IMR-90 (cell line): Measurements from ENCODE around the gene KRT73. TPM values are rescaled to one million over a fixed set of nuclear protein-coding genes. Genes with fewer than 3 reads are reported as not detected.

Source experiments
- ATAC-seq: fragments of 200-7000 bp; cut with Tn5 transposase; 2 replicates; pipeline ENCODE4 v1.9.1; 2020; ENCODE audit warnings: low read depth, mild to moderate bottlenecking, moderate library complexity
- BruUV-seq: library from RNA; stranded (reverse); fragments of 400-500 nt; replicated peaks from 2 replicates; lab custom pipeline; 2021; lab: Mats Ljungman, UMichigan
- CTCF ChIA-PET: fragments of 300-600 bp; formaldehyde crosslinking; extraction: SDS; loops from one replicate; lab custom pipeline; 2021; ENCODE audit warnings: antibody characterized with exemption; lab: Yijun Ruan, JAX
- POLR2A ChIA-PET: fragments of 300-600 bp; sonication (Branson Sonifier 250); formaldehyde crosslinking; loops from one replicate; lab custom pipeline; 2022; ENCODE audit warnings: antibody characterized with exemption; ENCODE audit not compliant: unreplicated experiment; lab: Charles Lee
- DNase-seq: peaks from one replicate; pipeline ENCODE4 v3.0.0; 2013
- H2AFZ ChIP-seq: replicated peaks from 2 replicates; pipeline ENCODE3; 2013; ENCODE audit warnings: low read length, mild to moderate bottlenecking; ENCODE audit not compliant: poor library complexity
- H2AK5ac ChIP-seq: 2 replicates; pipeline ENCODE4 v1.6.1; 2013; ENCODE audit warnings: low read depth, low read length, inconsistent platforms
- H2AK9ac ChIP-seq: replicated peaks from 2 replicates; pipeline ENCODE3; 2013; ENCODE audit warnings: mild to moderate bottlenecking, low read depth, low read length, moderate library complexity; ENCODE audit not compliant: poor library complexity
- H2BK120ac ChIP-seq: 2 replicates; pipeline ENCODE4 v1.6.1; 2013; ENCODE audit warnings: low read depth, low read length, inconsistent platforms
- H2BK15ac ChIP-seq: 3 replicates; pipeline ENCODE4 v1.6.1; 2013; ENCODE audit warnings: low read depth, low read length, inconsistent platforms
- H2BK20ac ChIP-seq: 2 replicates; pipeline ENCODE4 v1.6.1; 2013; ENCODE audit warnings: low read depth, mild to moderate bottlenecking, inconsistent platforms, low read length, moderate library complexity
- H2BK5ac ChIP-seq: 2 replicates; pipeline ENCODE4 v1.6.1; 2013; ENCODE audit warnings: mild to moderate bottlenecking, low read depth, low read length, inconsistent platforms; ENCODE audit not compliant: poor library complexity, severe bottlenecking
- H3K14ac ChIP-seq: replicated peaks from 2 replicates; pipeline ENCODE4 v1.6.1; 2013; ENCODE audit warnings: low read depth, low read length, inconsistent platforms
- H3K18ac ChIP-seq: 2 replicates; pipeline ENCODE4 v1.6.1; 2013; ENCODE audit warnings: low read depth, low read length, control low read depth
- H3K23ac ChIP-seq: 2 replicates; pipeline ENCODE4 v1.6.1; 2013; ENCODE audit warnings: low read depth, low read length, inconsistent platforms
- H3K27ac ChIP-seq: 2 replicates; pipeline ENCODE4 v1.5.1; 2013; ENCODE audit warnings: mild to moderate bottlenecking, control low read depth, low read length; ENCODE audit not compliant: insufficient read depth
- H3K27me3 ChIP-seq: 2 replicates; pipeline ENCODE4 v1.6.1; 2013; ENCODE audit warnings: low read length; ENCODE audit not compliant: control insufficient read depth, insufficient read depth
- H3K36me3 ChIP-seq: 2 replicates; pipeline ENCODE4 v1.6.1; 2013; ENCODE audit warnings: low read length, mixed read lengths; ENCODE audit not compliant: control insufficient read depth, insufficient read depth
- H3K4ac ChIP-seq: 2 replicates; pipeline ENCODE4 v1.6.1; 2013; ENCODE audit warnings: low read depth, low read length, inconsistent platforms
- H3K4me1 ChIP-seq: 2 replicates; pipeline ENCODE4 v1.6.1; 2013; ENCODE audit warnings: low read length, mixed read lengths; ENCODE audit not compliant: control insufficient read depth, insufficient read depth
- H3K4me2 ChIP-seq: 2 replicates; pipeline ENCODE4 v1.6.1; 2013; ENCODE audit warnings: low read depth, mild to moderate bottlenecking, control low read depth, low read length, moderate library complexity
- H3K4me3 ChIP-seq: 2 replicates; pipeline ENCODE4 v1.5.1; 2013; ENCODE audit warnings: low read depth, mild to moderate bottlenecking, control low read depth, low read length, moderate library complexity; ENCODE audit not compliant: insufficient read depth
- H3K56ac ChIP-seq: 2 replicates; pipeline ENCODE4 v1.6.1; 2013; ENCODE audit warnings: low read length, inconsistent platforms; ENCODE audit not compliant: insufficient read depth; ENCODE audit errors: extremely low read depth
- H3K79me1 ChIP-seq, 2 experiments: 2 replicates each; pipeline ENCODE4 v1.6.1; 2013; ENCODE audit warnings: low read length in 2 of 2, inconsistent platforms in 1 of 2, low read depth in 1 of 2
- H3K9ac ChIP-seq: 2 replicates; pipeline ENCODE4 v1.6.1; 2013; ENCODE audit warnings: low read depth, low read length, control low read depth
- H3K9me1 ChIP-seq: 2 replicates; pipeline ENCODE4 v1.6.1; 2013; ENCODE audit warnings: low read length, inconsistent platforms; ENCODE audit not compliant: insufficient read depth
- H3K9me3 ChIP-seq: 2 replicates; pipeline ENCODE4 v1.6.1; 2013; ENCODE audit warnings: low read length; ENCODE audit not compliant: control insufficient read depth, insufficient read depth
- H4K20me1 ChIP-seq: 2 replicates; pipeline ENCODE4 v1.6.1; 2013; ENCODE audit warnings: low read length, inconsistent platforms; ENCODE audit not compliant: insufficient read depth
- H4K5ac ChIP-seq: 2 replicates; pipeline ENCODE4 v1.6.1; 2013; ENCODE audit warnings: mild to moderate bottlenecking, low read depth, low read length, control low read depth
- H4K8ac ChIP-seq, 2 experiments: 2 replicates each; pipeline ENCODE4 v1.6.1; 2013; ENCODE audit warnings: low read depth in 2 of 2, low read length in 2 of 2, control low read depth in 1 of 2, inconsistent platforms in 1 of 2
- H4K91ac ChIP-seq: 2 replicates; pipeline ENCODE4 v1.6.1; 2013; ENCODE audit warnings: low read depth, low read length, inconsistent platforms; ENCODE audit not compliant: insufficient read depth
- FOS ChIP-seq: fragments of 150-350 bp; IDR thresholded peaks from 2 replicates; pipeline ENCODE4 v1.6.1; 2016; ENCODE audit warnings: low read depth, low read length
- MXI1 ChIP-seq: IDR thresholded peaks from 2 replicates; pipeline ENCODE4 v1.6.1; 2012; ENCODE audit warnings: low read depth, mild to moderate bottlenecking, low read length, moderate library complexity, borderline replicate concordance
- POLR2A ChIP-seq: IDR thresholded peaks from 2 replicates; pipeline ENCODE4 v1.6.1; 2012; ENCODE audit warnings: mild to moderate bottlenecking, low read depth, low read length
- RFX5 ChIP-seq: IDR thresholded peaks from 2 replicates; pipeline ENCODE4 v1.8.0; 2012; ENCODE audit warnings: low read depth, mild to moderate bottlenecking, low read length, moderate library complexity
- SMC3 ChIP-seq: fragments of 150-350 bp; IDR thresholded peaks from 2 replicates; pipeline ENCODE4 v1.6.1; 2016; ENCODE audit warnings: low read depth, mild to moderate bottlenecking, antibody characterized with exemption, low read length, moderate library complexity
- USF2 ChIP-seq: fragments of 150-350 bp; IDR thresholded peaks from 2 replicates; pipeline ENCODE4 v1.6.1; 2017; ENCODE audit warnings: mild to moderate bottlenecking, antibody characterized with exemption, low read length, low read depth
- WGBS, 2 experiments: methylation state at CpG; one replicate each; pipeline versions ENCODE4 v1.1.5 to v1.1.7; 2013; ENCODE audit warnings: missing lambda C conversion rate in 2 of 2; ENCODE audit not compliant: insufficient read length in 1 of 2; ENCODE audit errors: extremely low coverage in 2 of 2; 5-methylcytosine and 5-hydroxymethylcytosine counted together
- dilution Hi-C: fragments of 300-500 bp; cut with HindIII; formaldehyde crosslinking; loops from one replicate; pipeline ENCODE4 v1.14.3; 2018; ENCODE audit warnings: low sequenced_read_pairs; ENCODE audit not compliant: unreplicated experiment
- in situ Hi-C: fragments of 300-500 bp; cut with MboI; formaldehyde crosslinking; loops from 3 replicates; pipeline ENCODE4 v1.14.3; 2019; ENCODE audit warnings: low sequenced_read_pairs, inconsistent platforms, mixed read lengths
- intact Hi-C: fragments of 100-400 bp; cut with micrococcal nuclease; formaldehyde crosslinking; loops from 2 replicates; pipeline ENCODE4 v1.10.0; 2022
- polyA plus RNA-seq, 3 experiments: library from polyadenylated mRNA; depleted of rRNA; stranded (reverse); fragments of >200 nt; gene quantifications; 2 replicates each; pipeline ENCODE4 v1.2.3, GENCODE V29; 2012; ENCODE audit warnings: low replicate concordance in 1 of 3
- total RNA-seq: library from RNA; depleted of rRNA; stranded (reverse); fragments of >200 nt; gene quantifications from 2 replicates; pipeline ENCODE4 v1.2.3, GENCODE V29; 2012

The KRT73 gene
- total and polyA plus RNA-seq, 2 of the 4 experiments (the other 2 are of a cell fraction): not detected

- no peak overlapping the region for H2BK5ac ChIP-seq
- no peak overlapping the region for H4K8ac ChIP-seq
- H4K91ac ChIP-seq: no peak overlapping the region
- no peak overlapping the region for H3K14ac ChIP-seq
- H3K23ac ChIP-seq: no peak overlapping the region
- ChIA-PET POLR2A (no interaction called here), CTCF (no interaction called here)
- dilution Hi-C loops: no loop called here
- H2BK20ac ChIP-seq: no peak overlapping the region
- H2BK120ac ChIP-seq: no peak overlapping the region
- H4K5ac ChIP-seq: no peak overlapping the region
- intact Hi-C loops: no loop called here
- no peak overlapping the region for H3K4me2 ChIP-seq
- 0% methylated on average over 3 of the region's 7 CpGs; no CpG with 5 or more reads in 1 of the 2 experiments for WGBS, 2 experiments
- TF ChIP-seq RFX5: no peak
- no peak for TF ChIP-seq MXI1
- no peak for TF ChIP-seq POLR2A
- TF ChIP-seq SMC3: no peak
- no peak for TF ChIP-seq USF2
- no peak for TF ChIP-seq FOS
- no peak overlapping the region for H3K18ac ChIP-seq
- DNase-seq: no peak
- H3K36me3 ChIP-seq: no peaks in the 10 kb centered on the region
- H2AK9ac ChIP-seq: no peak overlapping the region
- H3K27me3 ChIP-seq: peaks cover 17% of the 10 kb centered on the region
- BruUV-seq: no TSS peak
- no peak overlapping the region for H3K9ac ChIP-seq
- H2AK5ac ChIP-seq: no peak overlapping the region
- ATAC-seq: no peak
- in situ Hi-C loops: no loop called here
- H3K4me3 ChIP-seq: no peak overlapping the region
- no peak overlapping the region for H2AFZ ChIP-seq
- H2BK15ac ChIP-seq: no peak overlapping the region
- H3K9me3 ChIP-seq: no peaks in the 10 kb centered on the region
- H4K20me1 ChIP-seq: no peaks in the 10 kb centered on the region
- H3K9me1 ChIP-seq: no peaks in the 10 kb centered on the region
- H3K27ac ChIP-seq: no peak overlapping the region
- H3K4ac ChIP-seq: no peak overlapping the region
- no peak overlapping the region for H3K56ac ChIP-seq
- no peaks in the 10 kb centered on the region for H3K79me1 ChIP-seq
- H3K4me1 ChIP-seq: no peaks in the 10 kb centered on the region
These were observed 41.0 kb upstream of the KRT73 start for GRCh38 chr12:52659395-52659794.
